ENCODE data around the gene GSE1.

- TF ChIP-seq CTCF (IDR thresholded peaks at IDR 0.05 in 2 of 3, conservative IDR thresholded peaks at IDR 0.05 in 1 of 3; ENCODE audit: borderline replicate concordance in 1 of 3, insufficient read depth in 1 of 3, low read depth in 2 of 3, low read length in 2 of 3) (no peak), POLR2AphosphoS5 (IDR thresholded peaks at IDR 0.05; ENCODE audit: low read depth, low read length) (no peak), EZH2phosphoT487 (IDR thresholded peaks at IDR 0.05; ENCODE audit: borderline replicate concordance) (no peak)
These were observed 57.7 kb downstream of the GSE1 start for GRCh38 chr16:85670840-85671239.
